GM18873 (cell line): Measurements from ENCODE around the gene DNASE2B.

Experiments used
- ATAC-seq: cut with Tn5 transposase; IDR thresholded peaks from one replicate; pipeline ENCODE4 v1.9.1; 2021; ENCODE audit warnings: mild to moderate bottlenecking, moderate library complexity, moderate number of reproducible peaks; ENCODE audit not compliant: unreplicated experiment, low FRiP score

DNASE2B gene, protein sequence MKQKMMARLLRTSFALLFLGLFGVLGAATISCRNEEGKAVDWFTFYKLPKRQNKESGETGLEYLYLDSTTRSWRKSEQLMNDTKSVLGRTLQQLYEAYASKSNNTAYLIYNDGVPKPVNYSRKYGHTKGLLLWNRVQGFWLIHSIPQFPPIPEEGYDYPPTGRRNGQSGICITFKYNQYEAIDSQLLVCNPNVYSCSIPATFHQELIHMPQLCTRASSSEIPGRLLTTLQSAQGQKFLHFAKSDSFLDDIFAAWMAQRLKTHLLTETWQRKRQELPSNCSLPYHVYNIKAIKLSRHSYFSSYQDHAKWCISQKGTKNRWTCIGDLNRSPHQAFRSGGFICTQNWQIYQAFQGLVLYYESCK

DNA sequence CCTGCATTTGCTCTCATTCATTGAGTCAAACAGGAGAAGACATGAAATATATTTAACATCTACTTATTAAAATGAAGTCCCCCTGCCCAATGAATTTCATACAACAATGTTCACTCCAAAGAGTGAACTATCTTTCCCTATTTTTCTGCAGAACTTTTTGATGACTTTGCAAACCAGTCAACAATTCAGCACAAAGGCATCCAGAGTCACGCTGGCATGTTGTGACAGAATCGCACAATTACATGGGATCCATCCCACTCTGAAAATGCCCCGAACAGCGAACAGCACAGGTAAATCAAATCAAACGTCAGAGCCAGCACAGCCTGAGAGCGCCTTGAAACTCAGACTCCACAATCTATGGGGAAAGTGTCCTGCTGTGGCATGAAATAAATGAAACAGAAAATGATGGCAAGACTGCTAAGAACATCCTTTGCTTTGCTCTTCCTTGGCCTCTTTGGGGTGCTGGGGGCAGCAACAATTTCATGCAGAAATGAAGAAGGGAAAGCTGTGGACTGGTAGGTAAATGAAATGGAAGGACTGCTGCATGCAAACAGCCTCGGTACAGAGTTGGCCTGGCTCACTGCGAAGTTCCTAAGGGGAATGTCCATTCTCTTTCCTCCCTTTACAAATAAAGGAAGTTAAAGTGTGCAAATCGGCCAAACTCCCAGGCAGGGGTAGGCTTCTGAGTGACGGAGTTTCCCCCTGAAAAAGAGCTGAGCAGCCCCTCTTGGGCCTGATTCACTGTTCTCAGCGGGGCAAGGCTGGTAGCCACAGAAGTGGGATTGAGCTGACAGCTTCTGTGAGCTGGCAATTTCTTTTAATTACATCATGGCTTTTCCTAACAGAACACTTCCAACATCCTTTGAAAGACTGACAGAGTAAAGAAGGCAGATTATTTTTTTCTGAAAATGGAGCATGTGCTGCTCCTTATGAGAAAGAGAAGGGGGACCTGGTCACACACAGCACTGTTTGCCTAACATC lies at the start of gene DNASE2B:
DNASE2B (plus strand) TSS at position 310 of the 981 bp plus-strand sequence; CDS start at position 391, 81 bp downstream.
- no peak for ATAC-seq

GRCh38 chr1:84348759-84349158 lies 49.5 kb upstream of the DNASE2B start:
- no peak for ATAC-seq

- ATAC-seq: no peak
These were observed 48.2 kb upstream of the DNASE2B start for GRCh38 chr1:84350104-84350503.

GRCh38 chr1:84350550-84350949 lies 47.7 kb upstream of the DNASE2B start:
- ATAC-seq: no peak

DNA sequence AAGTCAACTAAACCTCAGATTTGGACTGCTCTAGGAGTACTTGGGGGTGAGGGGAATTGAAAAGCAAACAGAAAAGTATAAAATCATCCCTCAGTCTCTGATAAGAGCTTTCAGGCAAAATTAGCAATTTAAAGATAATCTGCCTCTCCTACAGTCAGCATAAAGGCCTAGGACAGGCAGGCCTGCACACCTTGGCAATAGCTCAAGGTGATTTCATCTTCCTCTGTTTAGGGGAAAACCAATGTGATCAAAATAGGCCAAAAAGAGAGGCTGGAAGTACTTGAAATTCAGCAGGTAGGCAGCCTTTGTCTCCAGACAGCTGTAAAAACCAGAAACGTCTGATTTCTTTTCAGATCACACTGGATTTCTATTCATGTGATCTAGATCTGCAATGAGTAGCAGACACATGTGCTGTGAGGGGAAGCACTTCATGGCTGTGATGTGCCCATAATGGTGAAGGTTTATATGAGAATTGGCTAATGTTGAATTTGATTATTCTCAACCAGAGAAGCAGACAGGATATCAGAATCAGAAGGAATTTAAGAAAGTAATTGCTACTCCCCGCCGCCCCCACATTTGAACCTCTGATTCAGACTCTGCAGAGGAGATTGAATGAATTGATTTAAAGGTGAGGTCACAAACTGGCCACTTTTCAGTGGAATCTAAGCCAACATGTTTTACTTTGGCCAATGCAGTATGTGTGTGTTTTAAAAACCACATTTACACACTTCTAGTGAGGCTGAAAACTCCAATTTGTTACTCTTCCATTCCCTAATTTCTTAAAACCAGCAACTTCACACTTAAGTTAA lies 45.8 kb upstream of the DNASE2B start:
- no peak for ATAC-seq

GRCh38 chr1:84353695-84354094 lies 44.6 kb upstream of the DNASE2B start:
- ATAC-seq: no peak

DNA sequence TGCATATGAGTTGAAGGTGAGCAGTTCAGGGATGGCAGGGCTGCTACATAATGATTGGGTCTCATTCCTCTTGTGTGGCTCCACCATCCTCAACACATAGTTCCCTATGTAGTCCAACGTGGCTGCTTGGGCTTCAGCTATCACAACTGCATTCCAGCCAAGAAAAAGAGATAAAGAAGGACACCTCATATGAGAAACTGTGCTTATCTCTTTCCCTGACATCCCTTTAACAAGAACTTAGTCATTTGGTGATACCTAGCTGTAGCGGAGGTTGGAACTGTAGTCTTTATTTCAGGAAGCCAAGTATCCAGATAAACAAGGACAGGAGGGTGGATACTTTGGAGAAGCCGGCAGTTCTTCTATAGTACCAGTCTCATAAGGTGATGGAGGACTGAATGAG lies 42.7 kb upstream of the DNASE2B start:
- ATAC-seq: no peak

GRCh38 chr1:84356881-84357280 lies 41.4 kb upstream of the DNASE2B start:
- no peak for ATAC-seq

GRCh38 chr1:84358695-84359094 lies 39.6 kb upstream of the DNASE2B start:
- ATAC-seq: no peak

DNA sequence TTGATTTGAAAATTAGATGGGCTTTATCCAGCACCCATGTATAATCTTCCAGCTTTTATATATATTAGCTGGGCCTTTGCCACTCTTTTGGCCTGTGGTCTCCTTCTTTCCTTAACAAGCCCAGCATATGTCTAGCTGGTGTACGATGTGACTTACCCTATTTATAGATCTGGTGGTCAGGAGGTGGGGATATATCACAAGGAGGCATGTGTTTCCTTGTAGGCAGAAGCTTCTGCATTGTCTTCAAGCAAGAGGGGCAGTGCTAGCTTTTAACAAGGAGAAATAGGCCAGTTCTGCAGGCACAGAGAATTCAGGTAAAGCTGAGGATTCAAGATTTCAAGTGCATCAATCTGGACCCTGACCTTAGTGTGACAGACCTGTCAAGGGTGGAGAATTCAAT lies 38.0 kb upstream of the DNASE2B start:
- no peak for ATAC-seq

- ATAC-seq: no peak
These were observed 36.5 kb upstream of the DNASE2B start for GRCh38 chr1:84361796-84362195.

DNA sequence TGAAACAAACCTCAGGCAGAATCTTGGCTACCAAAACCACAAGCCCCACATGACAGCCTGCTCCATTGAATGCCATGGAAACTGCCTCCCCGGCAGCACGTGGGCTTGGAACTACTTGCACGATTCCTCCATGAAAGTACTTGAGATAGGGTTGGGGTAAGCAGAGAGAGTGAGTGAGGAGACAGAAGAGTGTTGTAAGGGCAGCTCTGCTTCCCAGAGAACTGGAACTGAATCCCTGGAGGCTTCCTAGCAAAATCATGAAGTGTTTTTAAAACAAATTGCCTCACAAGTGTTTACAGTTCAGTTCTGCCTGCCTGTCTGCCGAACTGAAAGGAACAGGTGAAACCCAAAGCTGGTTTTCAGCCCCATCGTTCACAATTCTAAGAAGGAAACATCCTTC lies 35.3 kb upstream of the DNASE2B start:
- ATAC-seq: no peak

- ATAC-seq: no peak
These were observed 34.7 kb upstream of the DNASE2B start for GRCh38 chr1:84363622-84364021.

DNA sequence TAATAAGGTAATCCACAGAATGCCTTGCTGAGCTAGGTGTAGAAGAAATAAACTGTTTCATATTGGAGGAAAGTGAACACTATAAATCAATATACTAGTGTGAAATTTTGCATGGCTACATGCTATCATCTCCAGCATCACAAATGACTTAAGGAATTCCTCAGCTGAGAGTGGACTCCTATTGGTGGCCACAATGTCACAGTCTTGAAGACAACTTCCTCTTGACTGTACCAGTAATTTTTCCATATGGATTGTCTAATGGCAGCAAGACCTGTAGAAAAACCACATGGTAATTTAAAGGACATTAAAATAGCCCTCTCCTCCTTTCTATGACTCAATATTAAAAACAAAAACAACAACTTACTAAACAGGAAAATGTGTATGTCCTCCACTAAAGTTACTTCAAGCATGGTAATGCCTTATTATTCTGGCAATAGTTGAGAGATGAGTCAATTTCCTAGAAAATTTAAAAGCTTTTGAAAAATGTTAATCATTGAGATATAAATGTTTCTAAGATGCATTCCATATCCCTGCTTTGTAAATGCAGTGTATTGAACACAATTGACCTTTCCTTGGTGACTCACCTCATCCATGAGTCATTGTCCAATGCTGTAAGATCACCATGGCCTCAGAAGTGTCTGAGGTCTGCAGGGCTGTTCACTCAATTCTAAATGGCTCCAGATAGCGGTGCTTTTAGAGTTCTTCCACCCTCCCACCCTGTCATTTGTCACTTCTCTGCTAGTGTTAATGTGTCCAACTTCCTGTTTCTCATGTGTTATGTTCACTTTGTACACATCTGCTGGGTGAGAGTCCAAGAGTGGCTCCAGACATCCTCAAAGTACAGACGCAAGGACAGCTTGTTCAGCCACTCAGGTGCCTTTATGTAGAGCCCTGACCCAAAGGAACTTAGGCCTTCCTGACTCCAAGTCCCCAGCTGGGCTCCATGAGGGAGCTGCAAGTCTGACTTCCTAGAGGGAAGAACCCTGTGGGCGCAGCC lies 32.8 kb upstream of the DNASE2B start:
- no peak for ATAC-seq

DNA sequence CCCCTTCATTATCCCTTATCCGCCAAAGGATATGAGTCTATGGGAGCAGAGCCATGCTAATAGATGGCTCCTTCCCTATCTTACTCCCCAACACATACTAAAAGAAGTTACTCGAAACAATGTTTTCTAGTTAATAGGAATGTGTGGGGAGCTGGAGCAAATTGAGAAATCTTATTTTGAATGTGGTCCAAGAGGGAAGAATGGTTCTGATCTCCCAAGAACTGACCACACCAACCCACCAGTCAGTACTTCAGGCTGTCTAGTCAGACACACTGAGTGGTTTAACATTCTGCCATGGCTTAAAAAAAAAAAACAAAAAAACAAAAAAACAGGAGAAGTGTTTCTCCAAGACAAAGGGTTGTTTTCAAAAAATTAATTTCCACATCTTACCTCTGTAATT lies 31.5 kb upstream of the DNASE2B start:
- ATAC-seq: no peak

- no peak for ATAC-seq
These were observed 31.1 kb upstream of the DNASE2B start for GRCh38 chr1:84367219-84367618.

GRCh38 chr1:84368441-84368840 lies 29.8 kb upstream of the DNASE2B start:
- ATAC-seq: no peak

DNA sequence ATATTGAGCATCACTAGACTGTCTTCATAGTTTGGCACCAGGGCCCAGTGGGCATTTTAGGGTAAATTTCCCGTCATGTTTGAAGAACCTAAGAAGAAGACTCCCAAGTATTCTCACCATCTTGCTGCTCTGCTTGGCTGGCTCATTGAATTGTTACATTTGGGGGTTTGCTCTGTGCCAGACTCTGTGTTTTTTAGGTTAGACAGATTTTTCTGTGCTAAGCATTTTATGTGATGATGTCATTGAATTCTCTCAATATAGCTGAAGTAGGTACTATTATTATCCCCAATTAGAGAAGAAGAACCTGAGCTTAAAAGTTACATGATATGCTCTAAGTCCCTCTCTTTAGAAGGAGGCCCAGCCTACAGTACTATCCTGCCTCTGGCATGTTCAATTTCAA lies 28.0 kb upstream of the DNASE2B start:
- ATAC-seq: no peak

DNA sequence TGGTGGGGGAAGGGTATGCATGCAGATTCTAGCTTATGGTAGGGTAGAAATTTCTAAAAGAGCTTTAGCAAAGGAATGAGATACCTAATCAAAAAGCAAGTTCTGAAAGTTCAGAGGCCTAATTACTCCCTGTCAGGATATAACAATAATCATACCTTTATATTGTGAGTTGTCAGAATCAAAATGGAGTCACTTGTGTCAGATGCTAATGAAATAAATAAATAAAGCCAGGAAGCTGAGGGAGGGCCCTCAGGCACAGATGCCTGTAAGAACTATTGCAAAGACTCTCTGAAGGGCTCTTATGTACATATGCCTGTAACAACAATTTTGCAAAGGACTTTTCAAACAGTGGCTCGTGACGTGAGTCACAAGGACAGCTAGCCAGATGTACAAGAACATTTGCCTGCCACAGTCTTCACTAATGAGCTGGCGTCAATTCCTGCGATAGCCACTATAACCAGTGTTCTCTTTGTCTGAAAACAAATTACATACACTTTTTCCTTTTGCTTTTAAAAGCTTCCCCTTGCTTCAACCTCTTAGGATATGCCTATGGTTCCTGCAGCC lies 27.4 kb upstream of the DNASE2B start:
- no peak for ATAC-seq
